ENCODE results near the gene DCDC2.
"Not testable (repeated sequence)": the region's sequence is repeated elsewhere in the genome, so short reads cannot be mapped to it uniquely, and the experiment has no call there.

DCDC2 gene

DNA sequence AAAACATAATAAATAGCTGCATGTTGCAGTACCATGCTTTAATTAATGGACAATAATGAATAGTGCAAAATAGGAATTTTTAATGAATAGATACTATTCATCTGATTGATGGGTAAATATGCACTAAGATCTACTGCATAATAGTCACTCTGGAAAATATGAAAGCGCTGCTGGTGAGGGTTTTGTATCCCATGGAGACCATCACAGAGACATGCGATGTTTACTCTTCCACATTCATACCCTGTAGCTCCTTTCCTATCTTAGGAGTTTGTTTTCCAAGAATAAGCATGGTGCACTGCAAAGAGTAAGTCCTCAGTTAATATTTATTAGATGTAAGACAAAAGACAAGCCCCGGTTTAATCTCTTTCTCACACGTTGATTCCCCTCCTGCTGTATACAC lies 150.4 kb downstream of the DCDC2 start:
- no peak for DNase-seq

DNA sequence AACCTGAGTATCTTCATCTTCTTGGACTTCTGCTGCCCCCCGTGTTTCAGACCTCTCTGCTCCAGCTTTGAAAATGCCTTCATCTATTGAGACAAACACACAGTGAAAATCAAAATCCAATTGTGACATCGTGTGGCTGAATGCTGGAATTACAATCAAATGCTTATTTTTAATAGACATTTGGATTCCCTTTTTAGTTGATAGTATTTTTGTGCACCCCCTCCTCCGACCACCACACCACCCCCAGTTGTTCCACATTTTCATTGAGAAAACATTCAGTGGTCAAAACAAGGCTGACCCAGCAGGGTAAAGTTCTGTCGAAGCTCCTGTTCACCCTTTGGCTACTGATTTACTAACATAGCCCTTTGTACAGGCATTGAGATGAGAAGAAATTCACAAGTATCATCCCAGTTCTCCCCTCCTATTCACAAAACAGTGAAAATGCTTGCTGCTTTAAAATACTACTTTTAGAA lies 152.8 kb downstream of the DCDC2 start:
- peak in 1 of 2 experiments; percentile 32 for DNase-seq

DNA sequence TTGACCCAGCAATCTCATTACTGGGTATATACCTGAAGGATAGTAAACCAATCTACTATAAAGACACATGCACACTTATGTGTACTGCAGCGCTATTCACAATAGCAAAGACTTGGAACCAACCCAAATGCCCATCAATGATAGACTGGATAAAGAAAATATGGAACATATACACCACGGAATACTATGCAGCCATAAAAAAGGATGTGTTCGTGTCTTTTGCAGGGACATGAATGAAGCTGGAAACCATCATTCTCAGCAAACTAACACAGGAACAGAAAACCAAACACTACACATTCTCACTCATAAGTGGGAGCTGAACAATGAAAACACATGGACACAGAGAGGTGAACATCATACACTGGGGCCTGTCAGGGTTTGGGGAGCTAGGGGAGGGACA lies 153.7 kb downstream of the DCDC2 start:
- not testable (repeated sequence) for DNase-seq

DNA sequence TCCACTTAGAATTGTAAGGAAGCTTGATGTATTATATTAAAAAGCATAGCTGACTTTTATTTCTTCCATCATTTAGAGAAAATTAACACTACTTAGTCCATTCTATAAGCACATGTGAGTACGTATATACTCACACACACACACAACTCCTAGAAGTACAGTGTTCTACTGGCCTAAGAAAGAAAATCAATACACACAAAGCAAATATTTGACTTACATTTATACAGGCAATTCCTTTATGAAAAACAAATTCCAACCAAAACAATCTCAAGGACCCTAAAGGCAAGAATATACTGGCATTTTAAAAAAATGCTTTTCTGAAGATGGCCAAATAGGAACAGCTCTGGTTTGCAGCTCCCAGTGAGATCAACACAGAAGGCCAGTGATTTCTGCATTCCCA lies 160.0 kb downstream of the DCDC2 start:
- no peak for DNase-seq

GRCh38 chr6:24195836-24196597 lies 161.8 kb downstream of the DCDC2 start:
- no peak for DNase-seq

- DNase-seq, result no peak
Observed at GRCh38 chr6:24194978-24195700, 162.7 kb downstream of the DCDC2 start.

GRCh38 chr6:24193364-24193763 lies 164.5 kb downstream of the DCDC2 start:
- no peak for DNase-seq

GRCh38 chr6:24191346-24191745 lies 166.5 kb downstream of the DCDC2 start:
- no peak for DNase-seq

DNA sequence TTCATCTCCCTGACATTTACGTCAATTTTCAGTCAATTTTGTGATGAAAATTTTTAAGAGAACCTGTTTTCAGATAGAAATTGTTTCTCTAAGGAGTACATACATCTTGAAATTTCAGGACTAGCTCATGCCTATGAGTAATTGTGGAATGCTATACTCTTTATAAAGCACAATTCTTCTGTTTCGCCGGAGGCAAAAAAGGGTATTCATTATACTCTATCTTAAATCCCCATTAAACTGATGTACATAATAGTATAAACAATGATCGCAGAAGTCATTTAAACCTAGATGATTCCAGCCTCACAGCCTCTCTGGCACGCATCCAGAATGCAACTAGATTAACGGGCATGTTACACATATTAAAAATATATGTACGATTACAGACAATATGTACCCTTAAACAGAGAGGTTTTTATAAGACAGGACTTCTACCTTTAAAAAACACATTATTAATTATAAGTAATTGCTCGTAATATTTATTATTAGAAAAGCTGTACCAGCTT lies 169.2 kb downstream of the DCDC2 start:
- DNase-seq, result no peak

DNA sequence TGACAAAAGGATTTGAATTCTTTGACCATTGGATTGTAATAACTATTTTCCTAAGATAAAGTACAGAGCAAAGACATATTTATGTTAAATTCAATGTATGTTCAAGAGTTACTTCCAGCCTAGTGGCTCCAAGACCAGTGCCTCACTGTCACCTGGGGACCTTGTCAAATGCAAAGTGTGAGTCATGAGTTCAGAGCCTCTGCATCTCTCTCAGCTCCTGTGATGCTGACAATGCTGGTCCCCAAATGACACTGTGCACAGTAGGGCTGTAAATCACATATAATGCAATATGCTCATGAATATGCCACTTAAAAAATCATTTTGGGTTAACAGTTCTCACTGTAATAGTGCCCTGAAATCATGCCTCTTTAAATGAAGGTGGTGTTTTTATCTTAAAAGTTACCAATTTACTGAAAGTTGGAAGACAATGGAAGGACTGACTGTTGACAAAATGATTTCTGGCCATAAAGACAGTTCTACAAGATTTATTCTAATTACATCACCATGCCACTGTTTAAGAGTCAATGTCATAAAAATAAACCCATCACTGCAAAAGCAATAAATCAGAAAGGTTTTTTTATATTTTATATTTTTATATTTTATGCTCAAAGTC lies 169.8 kb downstream of the DCDC2 start:
- no peak for DNase-seq

GRCh38 chr6:24186349-24186748 lies 171.5 kb downstream of the DCDC2 start:
- DNase-seq, result no peak

DNA sequence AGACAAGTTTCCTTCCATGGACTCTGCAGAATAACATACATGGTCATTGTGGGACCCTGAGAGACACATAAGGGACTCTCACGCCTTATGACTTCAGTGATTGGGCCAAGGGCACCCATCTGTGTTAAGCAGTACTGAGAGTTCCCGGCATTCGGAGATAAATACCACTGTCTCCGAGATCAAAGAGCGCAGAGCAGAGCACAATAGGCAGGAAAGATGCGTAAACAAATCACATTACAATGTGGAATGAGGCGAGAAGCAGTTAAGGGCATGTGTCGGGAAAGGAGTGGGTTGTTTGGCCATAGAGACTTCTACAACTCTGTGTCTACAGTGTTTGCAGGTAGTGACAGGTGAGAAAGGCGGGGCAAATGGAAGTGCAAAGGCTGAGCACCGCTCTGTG lies 174.3 kb downstream of the DCDC2 start:
- no peak for DNase-seq

GRCh38 chr6:24157886-24158285 lies 200.0 kb downstream of the DCDC2 start:
- no peak for DNase-seq

GRCh38 chr6:24154121-24154520 lies 203.7 kb downstream of the DCDC2 start:
- no peak for DNase-seq

- DNase-seq, result no peak
Observed at GRCh38 chr6:24152014-24152413, 205.8 kb downstream of the DCDC2 start.

DNA sequence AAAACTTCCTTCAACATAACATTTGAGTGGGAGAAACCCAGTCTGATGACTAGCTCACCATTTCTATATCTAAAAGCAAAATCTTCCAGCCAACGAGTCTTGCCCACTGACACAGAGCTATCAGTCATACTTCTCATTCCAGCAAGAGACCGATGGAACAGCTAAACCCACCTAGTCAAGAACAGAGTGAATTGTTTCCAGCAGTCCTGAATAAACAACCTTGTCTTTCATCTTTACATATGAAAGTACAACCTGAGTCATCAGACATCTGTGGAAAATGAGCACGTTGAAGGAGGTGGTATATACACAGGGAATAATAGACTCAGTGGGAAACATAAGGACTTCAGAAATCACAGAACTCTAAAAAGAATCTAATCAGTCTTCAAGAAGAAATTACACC lies 208.0 kb downstream of the DCDC2 start:
- no peak for DNase-seq

GRCh38 chr6:24149296-24149695 lies 208.6 kb downstream of the DCDC2 start:
- no peak for DNase-seq

GRCh38 chr6:24148684-24149083 lies 209.2 kb downstream of the DCDC2 start:
- no peak for DNase-seq

- DNase-seq, result no peak
Observed at GRCh38 chr6:24148154-24148570, 209.7 kb downstream of the DCDC2 start.

DNA sequence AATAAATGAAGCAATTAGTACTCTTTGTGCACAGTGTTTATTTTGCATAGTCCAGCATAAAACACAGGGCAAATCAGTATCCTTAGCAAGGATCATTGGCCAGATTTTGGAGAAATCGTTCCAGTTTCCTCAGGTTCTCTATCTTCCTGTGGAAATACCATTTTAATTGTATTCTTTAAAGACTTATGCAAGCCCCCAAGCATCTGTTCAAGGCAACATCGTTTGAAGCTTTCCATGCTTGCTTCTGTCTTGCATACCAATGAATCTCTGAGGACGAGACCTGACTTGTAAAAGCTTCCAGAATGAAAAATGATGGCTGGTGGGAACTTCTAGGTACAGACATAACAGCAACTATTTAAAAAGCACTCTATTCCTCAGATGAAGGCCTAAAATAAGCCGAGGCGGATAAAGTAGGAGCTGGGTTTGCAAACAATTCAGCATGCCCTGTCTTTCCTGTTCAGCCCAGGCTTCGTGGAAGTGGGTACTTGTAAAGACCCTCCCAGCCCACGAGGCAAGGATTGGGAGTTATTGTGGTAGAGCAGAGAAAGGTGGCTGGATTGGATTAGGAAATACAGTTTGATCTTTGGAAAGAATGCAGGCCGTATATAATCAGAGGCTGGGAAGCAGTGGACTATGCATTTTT lies 210.2 kb downstream of the DCDC2 start:
- DNase-seq, result no peak

DNA sequence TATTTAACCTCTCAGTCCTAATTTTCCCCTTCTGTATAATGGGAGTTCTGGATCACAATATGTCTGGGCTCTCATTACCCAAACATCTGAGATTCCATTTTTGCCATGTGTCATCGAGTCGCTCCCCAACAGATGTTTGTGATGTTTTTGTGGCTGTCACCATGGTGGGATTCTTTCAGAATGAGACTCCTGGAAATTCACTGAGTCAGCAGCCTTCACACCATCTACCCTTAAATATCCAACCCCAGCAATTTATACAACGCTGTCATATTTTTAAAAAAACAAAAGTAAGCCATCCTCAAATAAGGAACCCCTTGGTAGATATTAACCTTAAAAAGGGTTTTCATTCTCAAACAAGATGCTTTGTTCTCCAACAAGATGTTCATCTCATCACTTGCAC lies 211.0 kb downstream of the DCDC2 start:
- DNase-seq, result no peak

- no peak for DNase-seq
Observed at GRCh38 chr6:24145690-24146131, 212.1 kb downstream of the DCDC2 start.

GRCh38 chr6:24142733-24143132 lies 215.1 kb downstream of the DCDC2 start:
- DNase-seq, result not testable (repeated sequence)

Data from NCI-H187 (cell line).